NB4 (cell line): Measurements from ENCODE around the gene TNXB.
"Not testable (repeated sequence)": the region's sequence is repeated elsewhere in the genome, so short reads cannot be mapped to it uniquely, and the experiment has no call there.

Experiments used
- DNase-seq: peaks from one replicate; pipeline ENCODE4 v3.0.0; 2010; ENCODE audit warnings: low read depth
- H3K4me3 ChIP-seq: one replicate; pipeline ENCODE4 v1.5.1; 2011; ENCODE audit warnings: mild to moderate bottlenecking, low read depth, low read length, moderate library complexity
- MAX ChIP-seq: IDR thresholded peaks from 2 replicates; pipeline ENCODE4 v1.6.1; 2011; ENCODE audit warnings: low read depth, low read length
- MYC ChIP-seq: IDR thresholded peaks from 2 replicates; pipeline ENCODE4 v1.6.1; 2011; ENCODE audit warnings: low read depth, low read length
- POLR2A ChIP-seq: IDR thresholded peaks from 2 replicates; pipeline ENCODE4 v1.6.1; 2011; ENCODE audit warnings: mild to moderate bottlenecking; ENCODE audit not compliant: insufficient read length; ENCODE audit errors: extremely low read depth
- TF ChIP-seq, protein P1 (sequence below): IDR thresholded peaks from one replicate; pipeline ENCODE4 v1.5.1; 2012; ENCODE audit warnings: low read depth, low read length

Gene TNXB

DNA sequence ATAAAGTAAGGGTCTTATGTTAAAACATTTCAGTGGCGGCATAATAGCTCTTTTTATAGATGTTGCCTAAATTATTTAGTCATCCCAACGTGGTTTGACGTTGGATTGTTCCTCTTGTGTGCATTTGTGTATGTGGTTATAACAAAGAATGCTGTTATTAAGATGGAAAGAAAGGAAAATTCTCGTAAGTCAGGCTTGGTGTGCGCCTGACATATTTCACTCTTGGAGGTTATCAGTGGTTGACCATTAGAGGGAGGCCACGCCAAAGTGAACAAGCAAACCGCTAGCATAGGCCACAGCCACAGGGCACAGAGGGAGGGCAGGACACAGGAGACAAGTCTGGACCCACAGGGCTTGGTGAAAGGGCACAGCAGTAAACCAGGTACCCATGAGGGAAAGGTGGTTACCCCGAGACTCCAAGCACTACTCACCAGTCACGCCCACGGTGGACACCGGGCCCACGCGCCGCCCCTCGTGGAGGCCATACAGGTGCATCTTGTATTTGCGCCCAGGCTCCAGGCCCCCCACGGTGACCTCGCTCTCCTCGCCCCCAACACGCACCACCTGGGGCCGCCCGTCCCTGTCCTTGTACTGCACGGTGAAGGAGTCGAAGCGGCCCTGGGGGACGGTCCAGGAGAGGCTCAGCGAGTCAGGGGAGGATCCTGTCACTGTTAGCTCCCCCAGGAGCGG is 48.0 kb downstream of the TNXB start:
- DNase-seq: no peak
- no peak overlapping the region for H3K4me3 ChIP-seq
- no peak for TF ChIP-seq POLR2A
- TF ChIP-seq, protein P1, sequence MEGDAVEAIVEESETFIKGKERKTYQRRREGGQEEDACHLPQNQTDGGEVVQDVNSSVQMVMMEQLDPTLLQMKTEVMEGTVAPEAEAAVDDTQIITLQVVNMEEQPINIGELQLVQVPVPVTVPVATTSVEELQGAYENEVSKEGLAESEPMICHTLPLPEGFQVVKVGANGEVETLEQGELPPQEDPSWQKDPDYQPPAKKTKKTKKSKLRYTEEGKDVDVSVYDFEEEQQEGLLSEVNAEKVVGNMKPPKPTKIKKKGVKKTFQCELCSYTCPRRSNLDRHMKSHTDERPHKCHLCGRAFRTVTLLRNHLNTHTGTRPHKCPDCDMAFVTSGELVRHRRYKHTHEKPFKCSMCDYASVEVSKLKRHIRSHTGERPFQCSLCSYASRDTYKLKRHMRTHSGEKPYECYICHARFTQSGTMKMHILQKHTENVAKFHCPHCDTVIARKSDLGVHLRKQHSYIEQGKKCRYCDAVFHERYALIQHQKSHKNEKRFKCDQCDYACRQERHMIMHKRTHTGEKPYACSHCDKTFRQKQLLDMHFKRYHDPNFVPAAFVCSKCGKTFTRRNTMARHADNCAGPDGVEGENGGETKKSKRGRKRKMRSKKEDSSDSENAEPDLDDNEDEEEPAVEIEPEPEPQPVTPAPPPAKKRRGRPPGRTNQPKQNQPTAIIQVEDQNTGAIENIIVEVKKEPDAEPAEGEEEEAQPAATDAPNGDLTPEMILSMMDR: no peak
- no peak for TF ChIP-seq MYC
- TF ChIP-seq MAX: no peak

DNA sequence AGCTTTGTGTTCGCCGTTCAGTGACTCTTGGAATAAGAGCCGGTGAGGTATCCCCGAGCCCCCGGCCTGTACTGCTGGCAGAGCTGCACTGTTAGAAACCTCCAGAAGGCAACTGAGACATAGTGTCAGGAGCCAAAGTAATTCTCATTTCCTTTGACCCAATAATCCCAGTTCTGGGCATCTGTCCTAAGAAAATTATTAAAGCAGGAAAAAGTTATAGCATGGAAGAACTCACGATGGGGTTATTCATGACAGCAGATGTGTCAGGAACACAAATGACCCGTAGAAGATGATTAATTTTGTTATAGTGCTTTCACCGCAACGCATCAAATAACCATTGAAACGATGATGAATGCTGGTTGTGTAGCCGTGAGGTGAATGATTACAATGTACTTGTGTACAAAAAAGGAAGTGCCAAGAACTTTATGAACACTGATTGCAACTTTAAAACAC is 50.6 kb downstream of the TNXB start:
- no peak overlapping the region for H3K4me3 ChIP-seq
- TF ChIP-seq MYC (no peak), MAX (no peak), POLR2A (no peak)
- DNase-seq: no peak

DNA sequence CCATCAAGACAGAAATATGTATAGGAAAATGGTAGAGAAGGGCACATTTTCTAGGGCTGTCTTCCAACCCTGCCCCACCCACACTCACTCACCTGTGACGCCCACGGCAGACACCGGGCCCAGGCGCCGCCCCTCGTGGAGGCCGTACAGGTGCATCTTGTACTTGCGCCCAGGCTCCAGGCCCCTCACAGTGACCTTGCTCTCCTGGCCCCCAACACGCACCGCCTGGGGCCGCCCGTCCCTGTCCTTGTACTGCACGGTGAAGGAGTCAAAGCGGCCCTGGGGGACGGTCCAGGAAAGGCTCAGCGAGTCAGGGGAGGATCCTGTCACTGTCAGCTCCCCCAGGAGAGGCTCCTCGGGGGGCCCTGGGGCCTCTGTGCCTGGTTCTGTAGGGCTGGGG is 51.2 kb downstream of the TNXB start:
- TF ChIP-seq, protein P1: no peak
- TF ChIP-seq MYC (no peak), POLR2A (no peak), MAX (no peak)
- H3K4me3 ChIP-seq: no peak overlapping the region
- DNase-seq: no peak

DNA sequence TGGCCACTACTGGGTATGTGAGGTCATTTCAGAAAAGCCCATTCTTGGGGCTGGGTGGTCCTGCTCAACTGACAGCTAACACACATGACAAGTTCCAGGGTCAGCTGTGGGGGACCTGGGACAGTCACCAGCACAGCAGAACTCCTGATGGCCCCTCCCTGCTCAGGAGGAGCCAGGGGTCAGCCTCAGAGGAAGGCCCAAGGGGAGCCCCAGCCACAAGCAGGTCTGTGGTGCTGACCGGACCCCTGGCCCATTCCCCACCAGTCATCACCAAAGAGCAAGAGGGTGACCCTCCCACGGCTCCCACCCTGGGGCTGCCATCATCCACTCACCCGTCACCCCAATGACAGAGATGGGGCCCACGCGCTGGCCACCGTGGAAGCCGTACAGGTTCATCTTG is 52.9 kb downstream of the TNXB start:
- DNase-seq: no peak
- no peak overlapping the region for H3K4me3 ChIP-seq
- TF ChIP-seq, protein P1: no peak
- TF ChIP-seq POLR2A (no peak), MAX (no peak), MYC (no peak)

DNA sequence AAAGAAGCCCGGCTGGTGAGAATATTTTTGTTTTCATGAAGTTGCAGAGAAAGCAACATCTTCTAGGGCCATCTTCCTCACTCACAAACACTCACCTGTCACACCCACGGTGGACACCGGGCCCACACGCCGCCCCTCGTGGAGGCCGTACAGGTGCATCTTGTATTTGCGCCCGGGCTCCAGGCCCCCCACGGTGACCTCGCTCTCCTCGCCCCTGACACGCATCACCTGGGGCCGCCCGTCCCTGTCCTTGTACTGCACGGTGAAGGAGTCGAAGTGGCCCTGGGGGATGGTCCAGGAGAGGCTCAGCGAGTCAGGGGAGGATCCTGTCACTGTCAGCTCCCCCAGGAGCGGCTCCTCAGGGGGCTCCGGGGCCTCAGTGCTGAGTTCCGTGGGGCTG is 53.4 kb downstream of the TNXB start:
- DNase-seq, H3K4me3 ChIP-seq: not testable (repeated sequence)

DNA sequence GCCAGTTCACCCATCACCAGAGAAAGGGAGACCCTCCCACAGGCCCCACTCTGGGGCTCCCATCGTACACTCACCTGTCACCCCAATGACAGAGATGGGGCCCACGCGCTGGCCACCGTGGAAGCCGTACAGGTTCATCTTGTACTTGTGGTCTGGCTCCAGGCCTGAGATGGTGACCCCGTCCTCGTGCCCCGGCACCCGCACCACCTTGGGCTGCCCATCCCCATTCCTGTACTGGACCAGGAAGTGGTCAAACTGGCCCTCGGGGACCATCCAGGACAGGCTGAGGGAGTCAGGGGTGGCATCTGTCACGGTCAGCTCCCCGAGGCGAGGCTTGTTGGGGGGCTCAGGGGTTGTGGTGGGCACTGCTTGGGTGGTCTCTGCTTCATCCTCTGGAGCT is 55.8 kb downstream of the TNXB start:
- not testable (repeated sequence) for H3K4me3 ChIP-seq, DNase-seq

- DNase-seq: not testable (repeated sequence)
Measured at GRCh38 chr6:32052626-32053025, 56.5 kb downstream of the TNXB start.

DNA sequence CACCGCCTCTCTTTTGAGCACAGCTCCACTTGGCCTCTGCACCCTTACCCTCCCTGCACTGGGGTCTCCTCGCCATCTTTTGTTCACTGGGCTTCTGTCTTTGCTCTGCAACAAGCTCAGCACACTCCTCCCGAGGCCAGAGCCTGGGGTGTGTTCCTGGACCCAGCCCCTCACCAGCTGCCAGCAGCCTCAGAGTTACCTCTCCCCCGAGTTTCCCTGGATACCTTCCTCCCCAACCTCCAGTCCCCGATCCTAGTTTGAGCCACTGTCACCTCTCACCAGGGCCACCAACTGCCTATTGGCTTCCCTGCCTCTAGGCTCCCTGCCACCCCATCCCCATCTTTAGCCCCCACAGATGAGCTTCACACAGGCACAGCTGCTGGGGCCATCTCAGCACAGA is 58.6 kb downstream of the TNXB start:
- H3K4me3 ChIP-seq: no peak overlapping the region
- DNase-seq: no peak
- TF ChIP-seq POLR2A (no peak), MYC (no peak), MAX (no peak)
- TF ChIP-seq, protein P1: no peak

More at GRCh38 chr6:32052626-32053025, 56.5 kb downstream of the TNXB start:
- not testable (repeated sequence) for H3K4me3 ChIP-seq

- DNase-seq: not testable (repeated sequence)
Measured at GRCh38 chr6:32049736-32050135, 59.4 kb downstream of the TNXB start.

GRCh38 chr6:32049149-32049548 is 60.0 kb downstream of the TNXB start:
- DNase-seq, H3K4me3 ChIP-seq: not testable (repeated sequence)

More at GRCh38 chr6:32049736-32050135, 59.4 kb downstream of the TNXB start:
- H3K4me3 ChIP-seq: not testable (repeated sequence)
